ENCODE results near the gene CADPS.

The CADPS gene

GRCh38 chr3:62874711-62875557, at the start of gene CADPS:
Gene CADPS, minus strand, starts transcription at chr3:62875416. Its CDS starts 387 bp downstream, at chr3:62875029.
- no peak within 1 kb of the TSS for H3K27ac ChIP-seq
- TF ChIP-seq ZFX (IDR thresholded peaks at IDR 0.05) (no peak), CTCF (conservative IDR thresholded peaks at IDR 0.05) (no peak)

- no peak for TF ChIP-seq CTCF (conservative IDR thresholded peaks at IDR 0.05)
- no peak for TF ChIP-seq ZFX (IDR thresholded peaks at IDR 0.05)
- no peak overlapping the region for H3K27ac ChIP-seq
Measured at GRCh38 chr3:62923066-62923465, 47.9 kb upstream of the CADPS start.

GRCh38 chr3:62922326-62922725, 47.1 kb upstream of the CADPS start:
- H3K27ac ChIP-seq: no peak overlapping the region
- TF ChIP-seq ZFX (IDR thresholded peaks at IDR 0.05) (no peak), CTCF (conservative IDR thresholded peaks at IDR 0.05) (no peak)

GRCh38 chr3:62920466-62920784, 45.2 kb upstream of the CADPS start:
- no peak overlapping the region for H3K27ac ChIP-seq
- TF ChIP-seq CTCF (conservative IDR thresholded peaks at IDR 0.05) (no peak), ZFX (IDR thresholded peaks at IDR 0.05) (no peak)

- H3K27ac ChIP-seq: no peak overlapping the region
- no peak for TF ChIP-seq ZFX (IDR thresholded peaks at IDR 0.05)
- TF ChIP-seq CTCF (conservative IDR thresholded peaks at IDR 0.05): no peak
Measured at GRCh38 chr3:62919784-62920465, 44.7 kb upstream of the CADPS start.

- no peak for TF ChIP-seq CTCF (conservative IDR thresholded peaks at IDR 0.05)
- no peak for TF ChIP-seq ZFX (IDR thresholded peaks at IDR 0.05)
- no peak overlapping the region for H3K27ac ChIP-seq
Measured at GRCh38 chr3:62918777-62919176, 43.6 kb upstream of the CADPS start.

GRCh38 chr3:62918131-62918530, 42.9 kb upstream of the CADPS start:
- H3K27ac ChIP-seq: no peak overlapping the region

More at GRCh38 chr3:62918131-62918530, 42.9 kb upstream of the CADPS start:
- no peak for TF ChIP-seq CTCF (conservative IDR thresholded peaks at IDR 0.05)
